ENCODE results near the gene DISC1.
"Not testable (repeated sequence)": the region's sequence is repeated elsewhere in the genome, so short reads cannot be mapped to it uniquely, and the experiment has no call there.

DISC1 gene

GRCh38 chr1:231590453-231591198 is 36.0 kb upstream of the DISC1 start:
- peak; percentile 16 for DNase-seq (ENCODE audit: low read depth)
- TF ChIP-seq CTCF (conservative IDR thresholded peaks at IDR 0.05; ENCODE audit: low read depth, low read length) = peak; percentile 88
- H3K4me3 ChIP-seq (ENCODE audit: low read length) = no peak overlapping the region

GRCh38 chr1:231591466-231591865 is 35.1 kb upstream of the DISC1 start:
- no peak for TF ChIP-seq CTCF (conservative IDR thresholded peaks at IDR 0.05; ENCODE audit: low read depth, low read length)
- no peak for DNase-seq (ENCODE audit: low read depth)
- no peak overlapping the region for H3K4me3 ChIP-seq (ENCODE audit: low read length)

GRCh38 chr1:231592809-231593208 is 33.8 kb upstream of the DISC1 start:
- no peak for DNase-seq (ENCODE audit: low read depth)
- no peak overlapping the region for H3K4me3 ChIP-seq (ENCODE audit: low read length)
- no peak for TF ChIP-seq CTCF (conservative IDR thresholded peaks at IDR 0.05; ENCODE audit: low read depth, low read length)

- H3K4me3 ChIP-seq (ENCODE audit: low read length); DNase-seq (ENCODE audit: low read depth): not testable (repeated sequence)
Measured at GRCh38 chr1:231593264-231593663, 33.3 kb upstream of the DISC1 start.

- no peak for DNase-seq (ENCODE audit: low read depth)
- TF ChIP-seq CTCF (conservative IDR thresholded peaks at IDR 0.05; ENCODE audit: low read depth, low read length) = no peak
- H3K4me3 ChIP-seq (ENCODE audit: low read length) = no peak overlapping the region
Measured at GRCh38 chr1:231594123-231594522, 32.5 kb upstream of the DISC1 start.

GRCh38 chr1:231594749-231595148 is 31.8 kb upstream of the DISC1 start:
- no peak overlapping the region for H3K4me3 ChIP-seq (ENCODE audit: low read length)
- DNase-seq (ENCODE audit: low read depth) = no peak
- no peak for TF ChIP-seq CTCF (conservative IDR thresholded peaks at IDR 0.05; ENCODE audit: low read depth, low read length)

- DNase-seq (ENCODE audit: low read depth) = no peak
- H3K4me3 ChIP-seq (ENCODE audit: low read length) = no peak overlapping the region
- no peak for TF ChIP-seq CTCF (conservative IDR thresholded peaks at IDR 0.05; ENCODE audit: low read depth, low read length)
Measured at GRCh38 chr1:231596337-231596791, 30.2 kb upstream of the DISC1 start.

Data from retinal pigment epithelial cell (primary cell).